SK-N-MC (cell line): ENCODE data around the gene HOXC13.

Source experiments
- EZH2 ChIP-seq: fragments of 200-600 bp; sonication (generic); IDR thresholded peaks from one replicate; pipeline ENCODE4 v1.6.1; 2017; ENCODE audit warnings: antibody characterized with exemption
- FOXP2 ChIP-seq: optimal IDR thresholded peaks from 2 replicates; pipeline ENCODE3; 2011; ENCODE audit warnings: mild to moderate bottlenecking, moderate library complexity; ENCODE audit not compliant: insufficient read depth; ENCODE audit errors: extremely low read length, control extremely low read depth
- POLR2AphosphoS5 ChIP-seq: IDR thresholded peaks from 2 replicates; pipeline ENCODE4 v1.6.1; 2012; ENCODE audit warnings: mild to moderate bottlenecking, low read depth, low read length, borderline replicate concordance

DNA sequence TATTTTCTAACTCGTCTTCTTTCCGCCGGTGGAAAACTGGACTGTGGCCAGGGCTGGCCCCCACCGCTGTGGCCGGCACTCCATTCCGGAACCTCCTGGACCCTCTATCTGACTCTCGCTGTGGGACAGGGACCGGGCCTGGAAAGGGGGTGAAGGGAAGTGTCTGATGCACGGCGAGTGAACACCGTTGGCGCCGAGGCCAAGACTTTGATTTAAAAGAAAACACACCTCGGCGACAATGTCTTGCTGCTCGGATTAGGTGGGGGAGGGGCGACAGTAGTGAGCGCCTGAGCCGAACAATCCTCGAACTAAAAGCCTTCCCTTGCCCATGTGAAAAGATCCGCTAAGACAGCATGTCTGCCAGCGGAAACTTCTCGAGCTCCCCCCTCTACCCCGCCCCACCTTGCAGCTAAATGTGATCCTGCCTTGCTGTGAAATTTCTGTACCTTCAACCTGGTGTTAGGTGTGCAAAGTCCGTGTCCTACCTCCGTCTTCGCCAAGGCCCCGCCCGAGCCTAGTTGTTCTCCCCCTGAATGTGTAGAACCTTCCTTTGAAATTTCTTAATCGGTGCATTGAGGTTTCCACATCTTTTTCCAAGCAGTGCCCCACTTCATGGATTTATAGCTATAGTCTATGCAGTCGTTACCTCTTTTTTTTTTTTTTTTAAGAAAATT lies 37.0 kb downstream of the HOXC13 start:
- TF ChIP-seq POLR2AphosphoS5 (no peak), EZH2 (no peak), FOXP2 (no peak)
